HEK293 (cell line): ENCODE data around the gene C1orf74.

Experiments used
- EGR2 ChIP-seq: fragments of 450-650 bp; formaldehyde crosslinking; IDR thresholded peaks from 2 replicates; pipeline ENCODE4 v1.5.1; 2016; ENCODE audit warnings: low read depth, missing biosample characterization, missing genetic modification characterization
- KLF10 ChIP-seq: fragments of 450-650 bp; IDR thresholded peaks from 2 replicates; pipeline ENCODE4 v1.5.1; 2018; ENCODE audit warnings: missing biosample characterization, mild to moderate bottlenecking, missing genetic modification characterization
- PATZ1 ChIP-seq: fragments of 450-650 bp; formaldehyde crosslinking; IDR thresholded peaks from 2 replicates; pipeline ENCODE4 v1.5.1; 2016; ENCODE audit warnings: missing biosample characterization, missing genetic modification characterization
- SP2 ChIP-seq: fragments of 450-650 bp; formaldehyde crosslinking; IDR thresholded peaks from 2 replicates; pipeline ENCODE4 v1.5.1; 2016; ENCODE audit warnings: missing biosample characterization, missing genetic modification characterization
- SP7 ChIP-seq: fragments of 450-650 bp; formaldehyde crosslinking; IDR thresholded peaks from 2 replicates; pipeline ENCODE4 v1.5.1; 2016; ENCODE audit warnings: missing biosample characterization, missing genetic modification characterization
- TCF7L2 ChIP-seq: IDR thresholded peaks from 2 replicates; pipeline ENCODE4 v1.6.1; 2011; ENCODE audit warnings: low read depth, mild to moderate bottlenecking, inconsistent platforms, low read length, moderate library complexity, borderline replicate concordance
- TSHZ1 ChIP-seq: fragments of 450-650 bp; formaldehyde crosslinking; IDR thresholded peaks from 2 replicates; pipeline ENCODE4 v1.5.1; 2016; ENCODE audit warnings: missing biosample characterization, missing genetic modification characterization, borderline replicate concordance
- ZBTB11 ChIP-seq: fragments of 450-650 bp; formaldehyde crosslinking; conservative IDR thresholded peaks from 2 replicates; pipeline ENCODE4 v1.5.1; 2016; ENCODE audit warnings: low read depth, missing biosample characterization, missing genetic modification characterization
- ZBTB17 ChIP-seq: fragments of 450-650 bp; formaldehyde crosslinking; IDR thresholded peaks from 2 replicates; pipeline ENCODE4 v1.5.1; 2016; ENCODE audit warnings: missing biosample characterization, missing genetic modification characterization
- ZEB2 ChIP-seq: fragments of 450-650 bp; formaldehyde crosslinking; IDR thresholded peaks from 2 replicates; pipeline ENCODE4 v1.5.1; 2016; ENCODE audit warnings: missing biosample characterization, missing genetic modification characterization
- ZNF341 ChIP-seq: fragments of 450-650 bp; formaldehyde crosslinking; IDR thresholded peaks from 2 replicates; pipeline ENCODE4; 2016; ENCODE audit warnings: low read depth, missing biosample characterization, missing genetic modification characterization
- ZNF433 ChIP-seq: fragments of 450-650 bp; formaldehyde crosslinking; IDR thresholded peaks from 2 replicates; pipeline ENCODE4 v1.5.1; 2016; ENCODE audit warnings: missing biosample characterization, missing genetic modification characterization, low read depth
- ZNF518A ChIP-seq: fragments of 450-650 bp; formaldehyde crosslinking; conservative IDR thresholded peaks from 2 replicates; pipeline ENCODE4 v1.5.1; 2016; ENCODE audit warnings: low read depth, missing biosample characterization, missing genetic modification characterization
- ZNF558 ChIP-seq: fragments of 450-650 bp; formaldehyde crosslinking; IDR thresholded peaks from 2 replicates; pipeline ENCODE4 v1.5.1; 2016; ENCODE audit warnings: missing biosample characterization, missing genetic modification characterization
- ZNF585B ChIP-seq: fragments of 450-650 bp; formaldehyde crosslinking; IDR thresholded peaks from 2 replicates; pipeline ENCODE4 v1.5.1; 2016; ENCODE audit warnings: missing biosample characterization, missing genetic modification characterization
- ZNF660 ChIP-seq: fragments of 450-650 bp; IDR thresholded peaks from 2 replicates; pipeline ENCODE4 v1.5.1; 2018; ENCODE audit warnings: missing biosample characterization, mild to moderate bottlenecking, missing genetic modification characterization
- ZNF692 ChIP-seq: fragments of 450-650 bp; formaldehyde crosslinking; IDR thresholded peaks from 2 replicates; pipeline ENCODE4 v1.5.1; 2016; ENCODE audit warnings: missing biosample characterization, missing genetic modification characterization

Gene C1orf74

GRCh38 chr1:209827384-209828262 lies 43.3 kb upstream of the C1orf74 start, which contains the start of gene UTP25 (continued):
- TF ChIP-seq ZNF558 (tag by site-specific recombination) (peak; percentile 8; the same call in 1 of the 2 replicates), ZNF341 (tag by site-specific recombination) (peak; percentile 47; the same call in 1 of the 2 replicates), EGR2 (no peak), SP7 (tag by site-specific recombination) (peak; percentile 67; the same call in 1 of the 2 replicates), TSHZ1 (tag by site-specific recombination) (no peak), ZNF518A (tag by site-specific recombination) (peak; percentile 89), KLF10 (tag by site-specific recombination) (peak; percentile 44; the same call in 1 of the 2 replicates), ZBTB11 (peak; percentile 59), ZNF433 (no peak), TCF7L2 (no peak), ZNF660 (tag by site-specific recombination) (peak; percentile 87; the same call in 1 of the 2 replicates), PATZ1 (0 out of 2 replicates have a peak, but pooled peaks have one; percentile 0), ZNF585B (tag by site-specific recombination) (no peak), ZBTB17 (tag by site-specific recombination) (peak; percentile 83), ZEB2 (peak; percentile 56), SP2 (tag by site-specific recombination) (peak; percentile 39; the same call in 1 of the 2 replicates), ZNF692 (peak; percentile 81; the same call in 1 of the 2 replicates)
